ENCODE results near the gene ABHD12.

- TF ChIP-seq JUN (IDR thresholded peaks at IDR 0.05; ENCODE audit: borderline replicate concordance, insufficient read depth, insufficient read length, low read depth) (no peak), CTCF (IDR thresholded peaks at IDR 0.05; ENCODE audit: extremely low read depth in 1 of 2, insufficient read depth in 1 of 2, low read depth in 1 of 2, low read length in 2 of 2) (no peak), POLR2A (IDR thresholded peaks at IDR 0.05; ENCODE audit: low read depth, low read length) (no peak)
Observed at GRCh38 chr20:25259358-25259757, 131.3 kb downstream of the ABHD12 start.
